ENCODE measurements around the gene EIF2B5.
A peak's percentile ranks its signal among the peaks of the same experiment; 100 is the strongest.

Gene EIF2B5

DNA sequence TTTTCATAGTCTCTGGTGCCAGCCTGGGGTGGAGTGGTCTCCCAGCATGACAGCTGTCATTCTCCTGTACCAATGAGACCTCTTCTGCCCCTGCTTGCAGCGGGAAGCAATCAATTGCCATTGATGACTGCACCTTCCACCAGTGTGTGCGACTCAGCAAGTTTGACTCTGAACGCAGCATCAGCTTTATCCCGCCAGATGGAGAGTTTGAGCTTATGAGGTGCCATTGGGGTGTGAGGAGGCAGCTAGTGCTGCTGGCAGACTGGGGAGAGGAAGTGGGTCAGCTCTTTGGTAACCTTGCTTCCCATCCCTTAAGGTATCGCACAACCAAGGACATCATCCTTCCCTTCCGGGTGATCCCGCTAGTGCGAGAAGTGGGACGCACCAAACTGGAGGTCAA is 46.4 kb downstream of the EIF2B5 start:
- Histone ChIP-seq H3K4me3 (ENCODE audit: low read length) (no peak overlapping the region), H3K36me3 (replicated peaks; ENCODE audit: insufficient read depth, low read length) (no peaks in the 10 kb centered on the region; the same call in 1 of the 2 replicates), H3K9me3 (replicated peaks; ENCODE audit: insufficient read depth, low read length) (no peaks in the 10 kb centered on the region), H4K20me1 (ENCODE audit: insufficient read depth, low read length) (no peaks in the 10 kb centered on the region), H3K27ac (ENCODE audit: low read length) (no peak overlapping the region), H3F3A (ENCODE audit: insufficient read depth, low read length) (no peaks in the 10 kb centered on the region), H3K4me2 (ENCODE audit: low read depth, low read length) (no peak overlapping the region), H2AFZ (ENCODE audit: low read length) (no peak overlapping the region), H3K27me3 (replicated peaks; ENCODE audit: insufficient read depth, low read length) (no peaks in the 10 kb centered on the region), H3K4me1 (ENCODE audit: low read length) (peaks cover 2% of the 10 kb centered on the region; the same call in 1 of the 2 replicates), H3K9ac (ENCODE audit: low read length) (no peak overlapping the region), H3K79me2 (ENCODE audit: low read length) (peaks cover 27% of the 10 kb centered on the region), H3K9me2 (replicated peaks; ENCODE audit: insufficient read depth, low read length) (no peaks in the 10 kb centered on the region)
- TF ChIP-seq EZH2phosphoT487 (IDR thresholded peaks at IDR 0.05; ENCODE audit: low read length) (no peak), EZH2 (optimal IDR thresholded peaks at IDR 0.05; ENCODE audit: low read depth, low read length) (no peak)
- TF ChIP-seq, protein P1, sequence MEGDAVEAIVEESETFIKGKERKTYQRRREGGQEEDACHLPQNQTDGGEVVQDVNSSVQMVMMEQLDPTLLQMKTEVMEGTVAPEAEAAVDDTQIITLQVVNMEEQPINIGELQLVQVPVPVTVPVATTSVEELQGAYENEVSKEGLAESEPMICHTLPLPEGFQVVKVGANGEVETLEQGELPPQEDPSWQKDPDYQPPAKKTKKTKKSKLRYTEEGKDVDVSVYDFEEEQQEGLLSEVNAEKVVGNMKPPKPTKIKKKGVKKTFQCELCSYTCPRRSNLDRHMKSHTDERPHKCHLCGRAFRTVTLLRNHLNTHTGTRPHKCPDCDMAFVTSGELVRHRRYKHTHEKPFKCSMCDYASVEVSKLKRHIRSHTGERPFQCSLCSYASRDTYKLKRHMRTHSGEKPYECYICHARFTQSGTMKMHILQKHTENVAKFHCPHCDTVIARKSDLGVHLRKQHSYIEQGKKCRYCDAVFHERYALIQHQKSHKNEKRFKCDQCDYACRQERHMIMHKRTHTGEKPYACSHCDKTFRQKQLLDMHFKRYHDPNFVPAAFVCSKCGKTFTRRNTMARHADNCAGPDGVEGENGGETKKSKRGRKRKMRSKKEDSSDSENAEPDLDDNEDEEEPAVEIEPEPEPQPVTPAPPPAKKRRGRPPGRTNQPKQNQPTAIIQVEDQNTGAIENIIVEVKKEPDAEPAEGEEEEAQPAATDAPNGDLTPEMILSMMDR (IDR thresholded peaks at IDR 0.05; ENCODE audit: low read length): no peak
- no peak for DNase-seq

DNA sequence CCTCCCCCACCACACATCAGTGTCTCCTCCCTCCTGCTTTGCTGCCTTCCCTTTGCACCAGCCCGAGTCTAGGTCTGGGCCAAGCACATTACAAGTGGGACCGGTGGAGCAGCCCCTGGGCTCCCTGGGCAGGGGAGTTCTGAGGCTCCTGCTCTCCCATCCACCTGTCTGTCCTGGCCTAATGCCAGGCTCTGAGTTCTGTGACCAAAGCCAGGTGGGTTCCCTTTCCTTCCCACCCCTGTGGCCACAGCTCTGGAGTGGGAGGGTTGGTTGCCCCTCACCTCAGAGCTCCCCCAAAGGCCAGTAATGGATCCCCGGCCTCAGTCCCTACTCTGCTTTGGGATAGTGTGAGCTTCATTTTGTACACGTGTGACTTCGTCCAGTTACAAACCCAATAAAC is 48.5 kb downstream of the EIF2B5 start:
- H3K27ac ChIP-seq (ENCODE audit: low read length): no peak overlapping the region
- H3K4me3 ChIP-seq (ENCODE audit: low read length): no peak overlapping the region
- no peak overlapping the region for H3K4me2 ChIP-seq (ENCODE audit: low read depth, low read length)
- H3K79me2 ChIP-seq (ENCODE audit: low read length): peaks cover 27% of the 10 kb centered on the region
- peaks cover 2% of the 10 kb centered on the region; the same call in 1 of the 2 replicates for H3K36me3 ChIP-seq (replicated peaks; ENCODE audit: insufficient read depth, low read length)
- peaks cover 10% of the 10 kb centered on the region for H3K4me1 ChIP-seq (ENCODE audit: low read length)
- DNase-seq: no peak
- TF ChIP-seq, protein P1 (IDR thresholded peaks at IDR 0.05; ENCODE audit: low read length): no peak
- TF ChIP-seq EZH2 (optimal IDR thresholded peaks at IDR 0.05; ENCODE audit: low read depth, low read length): no peak
- no peak for TF ChIP-seq EZH2phosphoT487 (IDR thresholded peaks at IDR 0.05; ENCODE audit: low read length)
- no peaks in the 10 kb centered on the region for H3K27me3 ChIP-seq (replicated peaks; ENCODE audit: insufficient read depth, low read length)
- no peaks in the 10 kb centered on the region for H4K20me1 ChIP-seq (ENCODE audit: insufficient read depth, low read length)
- no peak overlapping the region for H2AFZ ChIP-seq (ENCODE audit: low read length)
- no peaks in the 10 kb centered on the region for H3K9me2 ChIP-seq (replicated peaks; ENCODE audit: insufficient read depth, low read length)
- H3K9ac ChIP-seq (ENCODE audit: low read length): no peak overlapping the region
- H3F3A ChIP-seq (ENCODE audit: insufficient read depth, low read length): no peaks in the 10 kb centered on the region
- no peaks in the 10 kb centered on the region for H3K9me3 ChIP-seq (replicated peaks; ENCODE audit: insufficient read depth, low read length)

DNA sequence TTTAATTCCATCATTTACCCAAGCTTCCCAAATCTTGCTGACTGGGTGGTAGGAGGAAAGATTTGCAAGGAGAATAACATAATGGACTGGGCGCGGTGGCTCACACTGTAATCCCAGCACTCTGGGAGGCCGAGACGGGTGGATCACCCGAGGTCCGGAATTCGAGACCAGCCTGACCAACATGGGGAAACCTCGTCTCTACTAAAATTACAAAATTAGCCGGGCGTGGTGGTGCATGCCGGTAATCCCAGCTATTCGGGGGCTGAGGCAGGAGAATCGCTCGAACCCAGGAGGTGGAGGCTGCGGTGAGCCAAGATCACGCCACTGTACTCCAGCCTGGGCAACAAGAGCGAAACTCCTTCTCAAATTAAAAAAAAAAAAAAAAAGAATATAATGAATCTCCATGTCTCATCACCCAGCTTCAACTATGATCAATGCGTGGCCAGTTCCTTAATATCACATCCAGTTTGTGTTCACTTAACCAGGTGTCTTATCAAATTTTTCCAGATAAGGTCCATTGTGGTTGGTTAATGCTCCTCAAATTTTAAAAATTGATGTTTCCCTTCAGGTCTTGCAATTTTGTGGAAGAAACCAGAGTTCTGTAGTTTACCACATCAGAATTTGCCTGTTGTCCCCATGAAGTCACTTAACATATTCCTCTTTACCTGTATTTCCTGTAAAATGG is 49.5 kb downstream of the EIF2B5 start:
- Histone ChIP-seq H3K4me3 (ENCODE audit: low read length) (peak overlapping the region; percentile 99), H3K4me2 (ENCODE audit: low read depth, low read length) (peak overlapping the region; percentile 80)

More for the DNA sequence above, 49.5 kb downstream of the EIF2B5 start:
- no peak for DNase-seq
- Histone ChIP-seq H3K27ac (ENCODE audit: low read length) (no peak overlapping the region), H3K27me3 (replicated peaks; ENCODE audit: insufficient read depth, low read length) (no peaks in the 10 kb centered on the region), H3K9ac (ENCODE audit: low read length) (peak overlapping the region; percentile 78; the same call in 1 of the 2 replicates), H3K9me3 (replicated peaks; ENCODE audit: insufficient read depth, low read length) (no peaks in the 10 kb centered on the region), H3F3A (ENCODE audit: insufficient read depth, low read length) (no peaks in the 10 kb centered on the region), H3K4me1 (ENCODE audit: low read length) (peaks cover 10% of the 10 kb centered on the region), H3K36me3 (replicated peaks; ENCODE audit: insufficient read depth, low read length) (peaks cover 6% of the 10 kb centered on the region; the same call in 1 of the 2 replicates), H3K79me2 (ENCODE audit: low read length) (peaks cover 37% of the 10 kb centered on the region), H3K9me2 (replicated peaks; ENCODE audit: insufficient read depth, low read length) (no peaks in the 10 kb centered on the region), H2AFZ (ENCODE audit: low read length) (peak overlapping the region; percentile 54), H4K20me1 (ENCODE audit: insufficient read depth, low read length) (no peaks in the 10 kb centered on the region)
- TF ChIP-seq EZH2phosphoT487 (IDR thresholded peaks at IDR 0.05; ENCODE audit: low read length): no peak
- no peak for TF ChIP-seq EZH2 (optimal IDR thresholded peaks at IDR 0.05; ENCODE audit: low read depth, low read length)
- TF ChIP-seq, protein P1 (IDR thresholded peaks at IDR 0.05; ENCODE audit: low read length): no peak
